NCI-H345 treated with DMSO at 0.1 percent for 48 hours (cell line): ENCODE results near the gene B3GNT7.
"Not testable (repeated sequence)": the region's sequence is repeated elsewhere in the genome, so short reads cannot be mapped to it uniquely, and the experiment has no call there.

Experiments used
- DNase-seq: peaks from one replicate; lab custom pipeline; 2025; ENCODE audit not compliant: unreplicated experiment; lab: John Stamatoyannopoulos, UW

Gene B3GNT7

GRCh38 chr2:231423176-231423575 lies 27.7 kb downstream of the B3GNT7 start:
- no peak for DNase-seq

- no peak for DNase-seq
These were observed 29.8 kb downstream of the B3GNT7 start for GRCh38 chr2:231425291-231425810.

GRCh38 chr2:231425811-231426703 lies 30.5 kb downstream of the B3GNT7 start:
- no peak for DNase-seq

GRCh38 chr2:231427116-231427515 lies 31.6 kb downstream of the B3GNT7 start:
- DNase-seq, result no peak

GRCh38 chr2:231429152-231429551 lies 33.6 kb downstream of the B3GNT7 start:
- no peak for DNase-seq

GRCh38 chr2:231429901-231430300 lies 34.4 kb downstream of the B3GNT7 start:
- no peak for DNase-seq

- not testable (repeated sequence) for DNase-seq
These were observed 34.9 kb downstream of the B3GNT7 start for GRCh38 chr2:231430437-231430836.

- DNase-seq, result no peak
These were observed 36.1 kb downstream of the B3GNT7 start for GRCh38 chr2:231431606-231432005.

GRCh38 chr2:231433990-231434389 lies 38.5 kb downstream of the B3GNT7 start:
- no peak for DNase-seq

- no peak for DNase-seq
These were observed 41.4 kb downstream of the B3GNT7 start for GRCh38 chr2:231436957-231437356.

- no peak for DNase-seq
These were observed 54.1 kb downstream of the B3GNT7 start for GRCh38 chr2:231449503-231450054.

GRCh38 chr2:231450548-231450989 lies 55.1 kb downstream of the B3GNT7 start:
- no peak for DNase-seq
